ENCODE measurements around the gene SKIDA1.

GRCh38 chr10:21532694-21533466 is 7.4 kb upstream of the SKIDA1 start:
- TF ChIP-seq, protein P1, sequence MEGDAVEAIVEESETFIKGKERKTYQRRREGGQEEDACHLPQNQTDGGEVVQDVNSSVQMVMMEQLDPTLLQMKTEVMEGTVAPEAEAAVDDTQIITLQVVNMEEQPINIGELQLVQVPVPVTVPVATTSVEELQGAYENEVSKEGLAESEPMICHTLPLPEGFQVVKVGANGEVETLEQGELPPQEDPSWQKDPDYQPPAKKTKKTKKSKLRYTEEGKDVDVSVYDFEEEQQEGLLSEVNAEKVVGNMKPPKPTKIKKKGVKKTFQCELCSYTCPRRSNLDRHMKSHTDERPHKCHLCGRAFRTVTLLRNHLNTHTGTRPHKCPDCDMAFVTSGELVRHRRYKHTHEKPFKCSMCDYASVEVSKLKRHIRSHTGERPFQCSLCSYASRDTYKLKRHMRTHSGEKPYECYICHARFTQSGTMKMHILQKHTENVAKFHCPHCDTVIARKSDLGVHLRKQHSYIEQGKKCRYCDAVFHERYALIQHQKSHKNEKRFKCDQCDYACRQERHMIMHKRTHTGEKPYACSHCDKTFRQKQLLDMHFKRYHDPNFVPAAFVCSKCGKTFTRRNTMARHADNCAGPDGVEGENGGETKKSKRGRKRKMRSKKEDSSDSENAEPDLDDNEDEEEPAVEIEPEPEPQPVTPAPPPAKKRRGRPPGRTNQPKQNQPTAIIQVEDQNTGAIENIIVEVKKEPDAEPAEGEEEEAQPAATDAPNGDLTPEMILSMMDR (conservative IDR thresholded peaks at IDR 0.05; ENCODE audit: low read depth in 2 of 2): no peak
- TF ChIP-seq EZH2phosphoT487 (IDR thresholded peaks at IDR 0.05; ENCODE audit: unreplicated experiment) (no peak), CREB1 (CRISPR knock-in tag; IDR thresholded peaks at IDR 0.05; ENCODE audit: low read depth) (no peak), ZNF331 (CRISPR knock-in tag; IDR thresholded peaks at IDR 0.05; ENCODE audit: low read depth) (no peak), EZH2 (IDR thresholded peaks at IDR 0.05; ENCODE audit: low read depth, unreplicated experiment) (no peak), POLR2AphosphoS5 (IDR thresholded peaks at IDR 0.05; ENCODE audit: low read depth) (no peak), REST (IDR thresholded peaks at IDR 0.05; ENCODE audit: unreplicated experiment) (no peak), JUNB (IDR thresholded peaks at IDR 0.05; ENCODE audit: unreplicated experiment) (no peak), NANOG (IDR thresholded peaks at IDR 0.05; ENCODE audit: borderline replicate concordance) (no peak), ZNF114 (CRISPR knock-in tag; IDR thresholded peaks at IDR 0.05) (no peak)
- TF ChIP-seq, protein P2, sequence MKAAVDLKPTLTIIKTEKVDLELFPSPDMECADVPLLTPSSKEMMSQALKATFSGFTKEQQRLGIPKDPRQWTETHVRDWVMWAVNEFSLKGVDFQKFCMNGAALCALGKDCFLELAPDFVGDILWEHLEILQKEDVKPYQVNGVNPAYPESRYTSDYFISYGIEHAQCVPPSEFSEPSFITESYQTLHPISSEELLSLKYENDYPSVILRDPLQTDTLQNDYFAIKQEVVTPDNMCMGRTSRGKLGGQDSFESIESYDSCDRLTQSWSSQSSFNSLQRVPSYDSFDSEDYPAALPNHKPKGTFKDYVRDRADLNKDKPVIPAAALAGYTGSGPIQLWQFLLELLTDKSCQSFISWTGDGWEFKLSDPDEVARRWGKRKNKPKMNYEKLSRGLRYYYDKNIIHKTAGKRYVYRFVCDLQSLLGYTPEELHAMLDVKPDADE (IDR thresholded peaks at IDR 0.05): no peak
